22Rv1 (cell line): Measurements from ENCODE around the gene SLC23A1.
"Not testable (repeated sequence)": the region's sequence is repeated elsewhere in the genome, so short reads cannot be mapped to it uniquely, and the experiment has no call there.

Experiments used
- CTCF ChIP-seq: fragments of 450-650 bp; IDR thresholded peaks from 2 replicates; pipeline ENCODE4 v1.5.1; 2017; ENCODE audit warnings: mild to moderate bottlenecking
- ZFX ChIP-seq: fragments of 450-650 bp; IDR thresholded peaks from 2 replicates; pipeline ENCODE4 v1.6.1; 2017; ENCODE audit warnings: antibody characterized with exemption, borderline replicate concordance

GRCh38 chr5:139409116-139409515 lies 26.0 kb upstream of the SLC23A1 start:
- not testable (repeated sequence) for TF ChIP-seq CTCF, ZFX
